NCI-H2081 (cell line): ENCODE data around the gene CACNA1G.
A peak's percentile ranks its signal among the peaks of the same experiment; 100 is the strongest.

Source experiments
- DNase-seq, 2 experiments: peaks; one replicate each; lab custom pipeline; 2025; lab: John Stamatoyannopoulos, UW

Gene CACNA1G

DNA sequence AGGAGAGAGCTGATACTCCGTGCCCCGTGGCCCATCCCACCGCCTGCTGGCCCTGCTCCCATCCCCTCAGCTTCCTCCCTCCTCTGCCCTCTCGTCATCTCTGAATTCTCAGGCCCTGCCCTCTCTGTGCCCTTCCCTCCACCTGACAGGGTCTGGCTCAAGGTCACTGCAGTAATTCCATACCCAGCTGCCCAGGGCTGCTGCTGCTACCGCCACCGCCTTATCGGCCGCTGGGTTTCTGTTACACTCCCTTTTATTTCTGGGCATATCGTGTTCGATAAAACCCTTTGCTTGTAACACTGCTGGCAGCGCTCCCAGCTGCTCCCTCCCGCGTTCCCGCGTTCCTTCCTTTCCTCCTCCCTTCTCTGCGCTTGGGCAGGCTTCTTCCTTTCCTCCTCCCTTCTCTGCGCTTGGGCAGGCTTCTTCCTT, 26.8 kb upstream of the CACNA1G start:
- DNase-seq, result peak; percentile 44 to 47

DNA sequence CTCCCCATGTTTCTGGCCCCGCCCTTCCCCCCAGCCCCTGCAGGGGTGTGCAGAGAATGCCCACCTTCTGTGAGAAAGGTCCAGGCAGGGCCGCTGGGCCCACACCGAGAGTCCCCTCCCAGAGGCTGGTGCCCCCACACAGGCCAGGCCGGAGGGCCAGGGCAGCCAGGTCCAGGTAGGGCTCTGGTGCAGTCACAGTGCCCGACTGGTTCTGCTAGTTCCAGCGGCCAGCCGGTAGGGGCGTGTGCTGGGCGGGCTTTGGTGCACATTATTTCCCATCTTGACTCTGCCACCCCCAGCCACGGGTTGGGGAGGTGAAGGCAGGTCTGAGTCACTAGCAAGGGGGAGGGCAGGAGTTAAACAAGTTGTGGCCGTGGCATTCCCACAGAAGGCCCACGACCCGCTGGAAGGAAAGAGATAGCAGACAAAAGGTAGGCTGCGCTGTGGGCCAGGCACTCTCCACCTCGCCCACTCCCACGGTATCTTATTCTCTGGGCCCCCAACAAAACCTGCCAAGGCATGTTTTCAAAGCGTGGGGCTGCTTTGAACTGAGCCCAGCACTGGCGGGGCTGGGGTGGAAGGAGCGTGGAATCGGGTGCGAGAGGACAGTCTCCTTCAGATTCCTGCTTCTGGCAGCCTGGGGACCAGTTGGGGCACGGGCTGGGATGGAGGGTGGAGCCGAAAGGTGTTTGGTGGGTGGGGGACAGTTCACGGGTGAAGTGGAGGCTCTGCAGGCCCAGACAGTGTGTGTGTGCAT, 26.1 kb upstream of the CACNA1G start:
- DNase-seq, result no peak

- no peak for DNase-seq
These were observed 25.6 kb upstream of the CACNA1G start for GRCh38 chr17:50534979-50535326.

DNA sequence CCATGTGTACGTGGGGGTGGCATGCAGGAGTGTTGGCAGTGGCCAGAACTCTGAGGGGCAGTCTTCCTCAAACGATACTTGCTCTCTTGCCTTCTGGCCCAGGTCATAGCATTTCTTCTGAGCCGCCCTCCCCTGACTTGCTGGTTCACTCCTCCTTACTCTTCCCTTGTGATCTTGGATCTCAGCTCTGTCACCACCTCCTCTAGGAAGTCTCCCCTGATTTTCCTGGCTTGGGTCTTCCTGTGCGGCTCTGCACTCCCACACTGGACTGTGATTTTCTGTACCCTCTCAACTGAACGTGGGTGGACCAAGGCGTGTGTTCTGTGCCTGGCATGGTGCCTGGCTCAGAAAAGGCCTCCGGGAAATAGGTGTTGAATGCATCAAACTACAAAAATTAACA, 25.1 kb upstream of the CACNA1G start:
- DNase-seq, result no peak

DNA sequence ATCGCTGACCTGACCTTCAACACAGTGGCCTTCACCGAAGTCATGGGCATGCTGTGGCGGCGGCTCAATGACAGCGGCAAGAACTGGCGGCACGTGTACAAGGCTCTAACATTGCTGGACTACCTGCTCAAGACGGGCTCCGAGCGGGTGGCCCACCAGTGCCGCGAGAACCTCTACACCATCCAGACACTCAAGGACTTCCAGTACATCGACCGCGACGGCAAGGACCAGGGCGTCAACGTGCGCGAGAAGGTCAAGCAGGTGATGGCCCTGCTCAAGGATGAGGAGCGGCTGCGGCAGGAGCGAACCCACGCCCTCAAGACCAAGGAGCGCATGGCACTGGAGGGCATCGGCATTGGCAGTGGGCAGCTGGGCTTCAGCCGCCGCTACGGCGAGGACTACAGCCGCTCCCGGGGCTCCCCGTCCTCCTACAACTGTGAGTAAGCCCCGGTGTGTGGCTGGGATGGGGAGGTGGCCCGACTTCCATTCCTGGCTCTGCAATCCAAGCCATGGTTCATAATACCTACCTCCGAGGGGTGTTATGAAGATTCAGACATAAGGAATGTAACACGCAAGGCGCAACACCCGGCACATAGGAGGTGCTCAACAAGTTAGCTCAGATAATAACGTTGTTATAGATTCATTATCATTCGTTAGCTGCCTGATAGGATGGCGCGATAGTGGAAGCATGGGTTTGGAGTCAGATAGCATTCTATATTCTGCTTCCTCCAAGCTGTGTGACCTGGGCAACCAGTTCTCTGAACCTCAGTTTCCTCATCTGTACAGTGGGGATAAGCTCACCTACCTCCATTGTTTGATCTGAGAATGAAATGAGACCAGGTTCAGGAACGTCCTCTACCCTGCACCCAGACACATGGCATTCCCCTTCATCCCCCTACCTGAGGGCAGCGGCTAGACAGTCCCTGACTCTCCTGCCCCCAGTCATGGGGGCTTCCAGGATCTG, 23.6 kb upstream of the CACNA1G start:
- DNase-seq, result no peak

DNA sequence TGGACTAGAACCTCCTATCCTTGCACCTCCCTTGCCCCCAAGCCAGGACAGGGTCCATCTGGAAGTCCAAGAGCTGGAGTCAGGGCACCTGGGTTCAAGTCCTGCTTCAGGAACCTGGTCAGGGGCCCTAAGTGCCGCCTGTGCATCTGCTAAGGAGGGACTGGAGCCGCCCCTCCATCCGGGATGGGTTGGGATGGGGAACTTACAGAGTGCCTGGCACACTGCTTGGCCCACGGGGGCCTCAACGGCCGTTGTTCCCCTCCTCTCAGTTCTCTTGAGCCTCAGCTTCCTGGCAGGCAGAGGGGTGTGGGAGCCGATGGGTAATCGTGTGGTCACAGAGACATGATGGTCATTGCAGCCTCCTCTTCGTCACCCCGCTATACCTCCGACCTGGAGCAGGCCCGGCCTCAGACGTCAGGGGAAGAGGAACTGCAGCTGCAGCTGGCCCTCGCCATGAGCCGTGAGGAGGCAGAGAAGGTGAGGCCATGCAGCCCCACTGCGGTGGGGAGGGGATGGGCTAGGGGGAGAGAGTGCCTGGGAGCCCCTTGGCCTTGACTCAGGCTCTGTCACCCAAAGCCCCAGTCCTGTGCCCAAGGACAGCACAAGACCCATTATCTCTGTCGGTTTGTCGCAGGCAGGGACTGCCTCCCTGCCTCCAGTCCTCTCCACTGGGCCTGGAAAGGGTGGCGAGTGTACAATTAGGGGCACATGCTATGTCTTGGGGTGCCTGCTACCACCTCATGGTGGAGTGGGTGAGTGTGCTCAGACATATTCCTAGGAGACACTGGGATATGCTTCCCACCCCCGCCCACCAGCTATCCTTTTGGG, 22.6 kb upstream of the CACNA1G start:
- no peak for DNase-seq

- DNase-seq, result no peak
These were observed 21.7 kb upstream of the CACNA1G start for GRCh38 chr17:50538549-50539410.

GRCh38 chr17:50539762-50540559, 20.6 kb upstream of the CACNA1G start:
- no peak for DNase-seq

- no peak for DNase-seq
These were observed 19.7 kb upstream of the CACNA1G start for GRCh38 chr17:50540560-50541401.

DNA sequence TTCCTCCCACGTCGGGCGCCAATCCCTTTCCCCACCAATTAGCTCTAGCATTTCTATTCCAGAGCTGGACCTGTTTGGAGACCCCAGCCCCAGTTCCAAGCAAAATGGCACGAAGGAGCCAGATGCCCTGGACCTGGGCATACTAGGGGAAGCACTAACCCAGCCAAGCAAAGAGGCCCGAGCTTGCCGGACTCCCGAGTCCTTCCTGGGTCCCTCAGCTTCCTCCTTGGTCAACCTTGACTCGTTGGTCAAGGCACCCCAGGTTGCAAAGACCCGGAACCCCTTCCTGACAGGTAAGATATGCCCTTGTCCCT, 19.2 kb upstream of the CACNA1G start:
- no peak for DNase-seq

DNA sequence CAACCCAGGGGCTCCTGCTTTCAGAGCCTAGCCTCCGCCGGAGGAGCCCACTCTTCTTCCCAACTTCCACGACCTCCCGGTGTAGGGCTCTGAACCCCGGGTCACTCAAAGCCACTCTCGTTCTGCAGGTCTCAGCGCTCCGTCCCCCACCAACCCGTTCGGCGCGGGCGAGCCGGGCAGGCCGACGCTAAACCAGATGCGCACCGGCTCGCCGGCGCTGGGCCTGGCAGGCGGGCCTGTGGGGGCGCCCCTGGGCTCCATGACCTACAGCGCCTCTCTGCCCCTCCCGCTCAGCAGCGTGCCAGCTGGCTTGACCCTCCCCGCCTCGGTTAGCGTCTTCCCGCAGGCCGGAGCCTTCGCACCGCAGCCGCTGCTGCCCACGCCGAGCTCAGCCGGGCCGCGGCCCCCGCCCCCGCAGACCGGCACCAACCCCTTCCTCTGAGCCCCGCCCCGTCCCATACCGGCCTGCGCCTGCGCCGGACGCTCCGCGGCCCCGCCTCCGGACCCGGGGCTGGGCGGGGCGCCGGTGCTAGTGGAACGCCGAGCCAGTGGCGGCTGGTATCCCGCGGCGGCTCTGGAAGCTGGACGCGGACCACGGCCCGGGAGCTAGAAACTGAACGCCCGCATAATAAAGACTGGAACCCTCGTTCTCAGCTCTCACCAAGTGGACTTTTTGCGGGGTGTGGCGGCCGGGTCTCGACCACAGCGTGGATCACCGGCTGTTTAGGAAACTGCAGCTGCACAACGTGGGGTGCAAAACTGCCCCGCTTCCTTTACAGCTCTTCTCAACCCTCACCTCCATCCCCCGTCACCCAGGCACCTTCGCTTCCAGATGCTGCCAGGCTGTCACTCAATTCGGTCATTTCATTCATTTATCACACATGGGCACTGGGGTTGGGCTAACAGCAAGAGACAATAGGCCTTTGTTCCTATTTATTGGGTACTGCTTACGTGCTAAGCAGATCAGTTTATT, 18.5 kb upstream of the CACNA1G start:
- DNase-seq, result peak; percentile 83 to 86

GRCh38 chr17:50542795-50543774, 17.4 kb upstream of the CACNA1G start:
- DNase-seq, result peak in 1 of 2 experiments; percentile 68

DNA sequence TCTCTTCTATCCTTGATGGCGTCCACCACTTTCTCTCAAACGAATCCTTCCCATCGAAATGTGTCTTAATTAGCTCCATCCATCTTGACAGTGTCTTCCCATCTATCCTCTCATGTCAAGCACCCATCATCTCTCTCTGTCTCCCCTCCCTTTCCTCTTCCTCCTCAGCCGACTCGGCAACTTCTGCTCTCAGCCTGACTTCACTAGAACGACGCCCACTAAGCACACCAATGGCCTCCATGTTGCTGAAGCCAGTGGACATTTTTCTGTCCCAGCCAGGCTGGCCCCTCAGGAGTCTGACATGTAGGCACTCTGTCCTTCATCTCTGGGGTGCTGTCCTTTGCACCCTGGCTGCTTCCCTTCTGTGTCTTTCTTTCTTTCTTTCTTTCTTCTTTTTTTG, 16.0 kb upstream of the CACNA1G start:
- no peak for DNase-seq

DNA sequence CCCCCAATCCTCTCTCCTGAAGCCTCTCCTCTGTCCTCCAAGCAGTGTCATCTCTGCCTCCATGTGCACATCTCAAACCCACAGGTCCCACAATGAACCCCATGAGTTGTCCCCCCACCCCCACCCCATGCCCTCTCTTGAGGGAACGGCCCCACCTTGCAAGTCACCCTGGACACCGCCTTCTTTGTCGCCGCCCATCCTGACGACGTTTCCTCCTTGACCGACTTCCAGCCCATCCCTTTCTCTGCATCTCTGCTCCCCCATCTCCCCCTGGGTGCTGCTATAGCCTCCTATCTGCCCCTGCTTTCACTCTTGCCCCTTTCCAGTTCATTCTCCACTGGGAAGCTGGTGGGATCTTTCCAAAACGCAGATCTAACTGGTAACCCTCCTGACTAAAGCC, 15.2 kb upstream of the CACNA1G start:
- DNase-seq, result no peak

DNA sequence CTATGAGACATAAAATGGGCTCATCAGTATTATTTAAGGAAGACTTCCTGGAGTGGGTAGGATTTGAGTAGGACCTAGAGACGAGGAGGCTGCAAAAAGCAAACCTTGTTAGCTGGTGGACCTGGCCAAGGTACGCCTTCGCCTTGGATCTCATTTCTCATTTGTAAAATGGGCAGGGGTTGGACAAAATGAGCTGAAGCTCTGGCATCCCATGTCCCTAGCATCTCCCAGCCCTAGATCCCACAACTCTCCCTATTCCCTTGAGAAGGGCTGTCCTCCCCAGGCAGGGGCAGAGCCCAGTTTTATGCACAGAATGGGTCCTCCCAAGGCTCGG, 13.8 kb upstream of the CACNA1G start:
- no peak for DNase-seq

DNA sequence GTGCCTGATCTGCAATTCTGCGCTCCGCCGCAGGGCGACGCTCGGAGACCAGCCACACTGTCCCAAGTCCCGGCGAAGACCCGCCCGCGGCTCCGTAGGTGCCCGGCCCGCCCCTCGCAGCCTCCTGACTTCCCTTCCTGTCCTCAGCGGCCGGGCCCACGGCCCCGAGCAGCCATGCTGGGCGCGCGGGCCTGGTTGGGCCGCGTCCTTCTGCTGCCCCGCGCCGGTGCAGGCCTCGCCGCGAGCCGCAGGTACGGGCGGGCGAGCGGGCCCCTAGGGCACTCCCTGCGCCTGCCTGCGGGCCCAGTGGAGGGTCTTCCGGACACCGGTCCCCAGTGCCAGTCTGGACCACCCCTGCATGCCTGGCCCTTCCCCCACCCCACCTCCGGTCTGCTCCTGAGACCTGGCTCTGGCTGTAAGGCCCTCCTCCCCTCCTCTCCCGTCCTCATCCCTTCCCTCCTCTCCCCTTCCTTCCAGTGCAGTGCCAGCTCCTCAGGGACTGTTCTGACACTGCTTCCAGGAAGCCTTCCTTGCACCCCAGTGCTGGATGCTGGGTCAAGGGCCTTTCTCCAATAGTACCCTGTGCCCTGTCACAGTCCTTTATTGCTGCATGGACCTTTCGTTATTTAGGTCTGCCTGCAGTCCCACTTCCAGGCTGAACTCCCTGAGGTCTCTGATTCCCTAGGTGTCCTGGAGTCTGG, 13.3 kb upstream of the CACNA1G start, which contains the start of gene SPATA20:
SPATA20 (plus strand) TSS at position 140 of the 701 bp plus-strand sequence; CDS start at position 175, 35 bp downstream.
- DNase-seq, result peak; percentile 92

DNA sequence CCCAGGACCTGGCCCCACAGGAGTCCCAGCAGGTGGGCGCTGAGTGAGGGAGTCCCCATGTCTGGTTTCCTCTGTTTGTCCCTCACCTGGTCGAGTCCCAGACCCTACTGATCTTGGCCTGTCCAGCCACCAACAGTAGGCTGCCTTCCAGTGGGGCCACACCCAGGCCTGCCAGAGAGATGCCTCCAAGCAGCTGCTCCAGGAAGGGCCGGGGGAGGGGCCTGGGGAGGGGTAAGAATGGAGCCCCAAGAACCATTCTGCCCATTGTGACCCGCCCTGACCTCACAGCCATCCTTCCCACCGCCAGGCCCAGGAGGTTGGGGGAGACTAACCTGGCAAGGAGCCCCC, 12.8 kb upstream of the CACNA1G start:
- DNase-seq, result no peak
